CD14-positive monocyte (primary cell): ENCODE data around the gene CYP39A1. TPM values are rescaled to one million over a fixed set of nuclear protein-coding genes. Genes with fewer than 3 reads are reported as not detected.

Source experiments
- DNase-seq, 3 donors: peaks; one replicate each; pipeline ENCODE4 v3.0.0-alpha.2; 2011 to 2022
- H2AFZ ChIP-seq: 2 replicates; pipeline ENCODE4 v1.6.0; 2012; ENCODE audit warnings: mild to moderate bottlenecking, low read depth, low read length, inconsistent platforms; ENCODE audit not compliant: insufficient read depth, poor library complexity, severe bottlenecking
- H3K27ac ChIP-seq, 2 donors: 1 replicate in 1 of 2; 2 replicates in 1 of 2; pipeline ENCODE4 v1.5.1; 2012 to 2013; ENCODE audit warnings: low read length in 2 of 2, control low read depth in 1 of 2, inconsistent platforms in 1 of 2, low read depth in 1 of 2, mild to moderate bottlenecking in 1 of 2
- H3K27me3 ChIP-seq, 2 donors: one replicate each; pipeline versions ENCODE4 v1.6.0 to v1.6.1; 2011 to 2013; ENCODE audit warnings: low read length in 2 of 2; ENCODE audit not compliant: control insufficient read depth in 2 of 2, insufficient read depth in 2 of 2
- H3K36me3 ChIP-seq, 2 donors: replicated peaks in 1 of 2; 1 replicate in 1 of 2; 2 replicates in 1 of 2; pipeline versions ENCODE4 v1.5.1 to v1.6.1; 2012 to 2013; ENCODE audit warnings: low read length in 2 of 2, control low read depth in 1 of 2, inconsistent platforms in 1 of 2, mild to moderate bottlenecking in 1 of 2; ENCODE audit not compliant: insufficient read depth in 2 of 2, control insufficient read depth in 1 of 2
- H3K4me1 ChIP-seq, 2 donors: 1 replicate in 1 of 2; 2 replicates in 1 of 2; pipeline versions ENCODE4 v1.5.1 to v1.6.1; 2012 to 2013; ENCODE audit warnings: low read length in 2 of 2, control low read depth in 1 of 2, inconsistent platforms in 1 of 2, mild to moderate bottlenecking in 1 of 2, moderate library complexity in 1 of 2; ENCODE audit not compliant: insufficient read depth in 2 of 2, control insufficient read depth in 1 of 2
- H3K4me2 ChIP-seq: replicated peaks from 2 replicates; pipeline ENCODE3; 2012; ENCODE audit warnings: low read length, moderate library complexity, mild to moderate bottlenecking; ENCODE audit not compliant: poor library complexity, severe bottlenecking; ENCODE audit errors: extremely low read depth
- H3K4me3 ChIP-seq, 3 experiments: fragments of 200-600 bp in 1 of 3; sonication (generic) in 1 of 3; replicated peaks in 1 of 3; 1 replicate in 2 of 3; 2 replicates in 1 of 3; pipeline ENCODE4 v1.5.1; 2011 to 2013; ENCODE audit warnings: low read length in 3 of 3, mild to moderate bottlenecking in 3 of 3, control low read depth in 2 of 3, low read depth in 2 of 3, inconsistent platforms in 1 of 3, moderate library complexity in 1 of 3
- H3K79me2 ChIP-seq: 2 replicates; pipeline ENCODE4 v1.6.0; 2012; ENCODE audit warnings: mild to moderate bottlenecking, control low read depth, inconsistent platforms, low read length, moderate library complexity; ENCODE audit not compliant: insufficient read depth
- H3K9ac ChIP-seq: 2 replicates; pipeline ENCODE4 v1.6.0; 2017; ENCODE audit warnings: low read length, mild to moderate bottlenecking; ENCODE audit not compliant: insufficient read depth, poor library complexity, severe bottlenecking
- H3K9me3 ChIP-seq, 2 donors: replicated peaks in 1 of 2; 1 replicate in 1 of 2; 2 replicates in 1 of 2; pipeline versions ENCODE4 v1.5.1 to v1.6.1; 2012 to 2013; ENCODE audit warnings: low read length in 2 of 2, control low read depth in 1 of 2; ENCODE audit not compliant: control insufficient read depth in 1 of 2, insufficient read depth in 1 of 2
- H4K20me1 ChIP-seq: 2 replicates; pipeline ENCODE4 v1.6.0; 2012; ENCODE audit warnings: mild to moderate bottlenecking, low read length, control low read depth, moderate library complexity; ENCODE audit not compliant: insufficient read depth
- H3K27ac Mint-ChIP-seq, 7 donors: one replicate each; pipeline ENCODE4 v1.8.0; 2020; ENCODE audit warnings: mild to moderate bottlenecking in 7 of 7, mixed read lengths in 7 of 7, moderate library complexity in 6 of 7, inconsistent platforms in 2 of 7
- H3K27me3 Mint-ChIP-seq, 3 donors: one replicate each; pipeline ENCODE4 v1.8.0; 2021 to 2022; ENCODE audit warnings: low read depth in 3 of 3, mild to moderate bottlenecking in 3 of 3, mixed read lengths in 3 of 3, moderate library complexity in 3 of 3, inconsistent platforms in 1 of 3
- H3K36me3 Mint-ChIP-seq, 2 donors: one replicate each; pipeline ENCODE4 v1.8.0; 2020; ENCODE audit warnings: mixed read lengths in 2 of 2, inconsistent platforms in 1 of 2, mild to moderate bottlenecking in 1 of 2
- H3K4me1 Mint-ChIP-seq: one replicate; pipeline ENCODE4 v1.8.0; 2020; ENCODE audit warnings: mild to moderate bottlenecking, mixed read lengths
- H3K4me3 Mint-ChIP-seq, 2 donors: one replicate each; pipeline ENCODE4 v1.8.0; 2020; ENCODE audit warnings: mild to moderate bottlenecking in 2 of 2, mixed read lengths in 2 of 2, moderate library complexity in 1 of 2
- H3K9me3 Mint-ChIP-seq, 7 donors: one replicate each; pipeline ENCODE4 v1.8.0; 2020 to 2022; ENCODE audit warnings: mixed read lengths in 7 of 7, mild to moderate bottlenecking in 6 of 7, moderate library complexity in 6 of 7, inconsistent platforms in 2 of 7
- WGBS: methylation state at CpG from one replicate; pipeline ENCODE4 v1.1.5; 2013; ENCODE audit warnings: missing lambda C conversion rate; ENCODE audit not compliant: insufficient coverage; 5-methylcytosine and 5-hydroxymethylcytosine counted together
- intact Hi-C, 2 donors: fragments of 100-400 bp; cut with micrococcal nuclease; formaldehyde crosslinking; loops; one replicate each; pipeline versions ENCODE4 v1.15.0 to v1.15.1; 2023
- polyA plus RNA-seq, 3 donors: library from polyadenylated mRNA; depleted of rRNA in 1 of 3; unstranded in 2 of 3; stranded (reverse) in 1 of 3; fragments of 300-500 nt in 2 of 3; fragments of >200 nt in 1 of 3; fragmentation: Illumina TruSeq in 2 of 3; gene quantifications; 1 replicate in 2 of 3; 2 replicates in 1 of 3; pipeline ENCODE4 v1.2.3, GENCODE V29; 2012 to 2021
- TF ChIP-seq, protein P1 (sequence below): fragments of 200-600 bp; IDR thresholded peaks from one replicate; pipeline ENCODE4 v1.8.0; 2022; ENCODE audit warnings: antibody characterized with exemption, mild to moderate bottlenecking

Gene CYP39A1
- polyA plus RNA-seq, 3 donors = not detected

DNA sequence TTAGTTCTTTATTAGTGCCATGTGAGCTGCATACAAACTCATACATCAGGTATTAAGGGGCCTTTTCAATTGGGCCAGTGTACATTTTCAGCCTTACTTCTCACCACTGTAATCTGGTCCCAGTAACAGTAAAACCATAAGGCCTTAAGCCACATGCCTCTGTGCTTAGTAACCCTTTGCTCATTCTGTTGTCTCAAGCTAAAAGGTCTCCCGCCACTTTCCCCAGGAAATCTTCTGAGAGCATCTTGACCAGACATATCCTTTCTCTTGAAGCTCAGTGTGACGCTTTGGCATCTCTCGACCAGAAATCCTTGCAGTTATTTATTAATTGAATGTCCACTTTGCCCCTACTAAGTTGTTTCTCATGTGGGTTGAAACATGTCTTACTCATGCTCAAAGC is 68.0 kb downstream of the CYP39A1 start:
- H3K27me3 ChIP-seq = no peaks in the 10 kb centered on the region
- H3K36me3 Mint-ChIP-seq = no peaks in the 10 kb centered on the region
- TF ChIP-seq, protein P1, sequence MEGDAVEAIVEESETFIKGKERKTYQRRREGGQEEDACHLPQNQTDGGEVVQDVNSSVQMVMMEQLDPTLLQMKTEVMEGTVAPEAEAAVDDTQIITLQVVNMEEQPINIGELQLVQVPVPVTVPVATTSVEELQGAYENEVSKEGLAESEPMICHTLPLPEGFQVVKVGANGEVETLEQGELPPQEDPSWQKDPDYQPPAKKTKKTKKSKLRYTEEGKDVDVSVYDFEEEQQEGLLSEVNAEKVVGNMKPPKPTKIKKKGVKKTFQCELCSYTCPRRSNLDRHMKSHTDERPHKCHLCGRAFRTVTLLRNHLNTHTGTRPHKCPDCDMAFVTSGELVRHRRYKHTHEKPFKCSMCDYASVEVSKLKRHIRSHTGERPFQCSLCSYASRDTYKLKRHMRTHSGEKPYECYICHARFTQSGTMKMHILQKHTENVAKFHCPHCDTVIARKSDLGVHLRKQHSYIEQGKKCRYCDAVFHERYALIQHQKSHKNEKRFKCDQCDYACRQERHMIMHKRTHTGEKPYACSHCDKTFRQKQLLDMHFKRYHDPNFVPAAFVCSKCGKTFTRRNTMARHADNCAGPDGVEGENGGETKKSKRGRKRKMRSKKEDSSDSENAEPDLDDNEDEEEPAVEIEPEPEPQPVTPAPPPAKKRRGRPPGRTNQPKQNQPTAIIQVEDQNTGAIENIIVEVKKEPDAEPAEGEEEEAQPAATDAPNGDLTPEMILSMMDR = no peak

DNA sequence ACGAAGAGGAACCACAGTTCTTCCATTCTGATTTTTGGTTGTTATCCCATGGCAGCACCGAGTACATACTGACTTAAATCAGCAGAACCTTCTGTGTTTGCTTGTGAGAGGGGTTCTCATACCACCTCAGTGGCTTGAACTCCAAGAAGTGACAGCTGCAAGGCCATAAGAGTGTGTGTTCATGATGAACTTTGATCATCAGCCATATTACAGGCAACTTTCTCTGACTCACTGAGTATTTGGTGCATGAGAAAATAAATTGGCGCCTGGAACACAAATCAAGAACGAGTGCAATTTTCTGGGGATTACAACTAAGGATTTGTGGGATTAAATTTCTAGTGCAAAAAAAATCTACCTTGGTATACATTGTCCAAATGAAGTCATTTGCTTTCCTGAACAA is 68.9 kb downstream of the CYP39A1 start:
- H3K36me3 Mint-ChIP-seq = no peaks in the 10 kb centered on the region
- 90% methylated on average over 2 of the region's 4 CpGs for WGBS
- Histone ChIP-seq H3K27me3 (no peaks in the 10 kb centered on the region), H3K27ac (no peak overlapping the region), H3K4me3 (no peak overlapping the region), H3K9ac (no peak overlapping the region), H3K4me1 (no peaks in the 10 kb centered on the region), H3K79me2 (no peaks in the 10 kb centered on the region), H3K36me3 (no peaks in the 10 kb centered on the region), H4K20me1 (no peaks in the 10 kb centered on the region), H2AFZ (no peak overlapping the region), H3K9me3 (no peaks in the 10 kb centered on the region), H3K4me2 (no peak overlapping the region)
- H3K27ac Mint-ChIP-seq = no peak overlapping the region
- no peaks in the 10 kb centered on the region for H3K4me1 Mint-ChIP-seq
- TF ChIP-seq, protein P1 = no peak
- intact Hi-C loops = no loop called here
- peaks cover 0 to 4% (median 0%) of the 10 kb centered on the region in 7 donors for H3K9me3 Mint-ChIP-seq
- H3K27me3 Mint-ChIP-seq = peaks cover 0 to 1% (median 0%) of the 10 kb centered on the region in 3 donors
- no peak for DNase-seq
- H3K4me3 Mint-ChIP-seq = no peak overlapping the region

More for the DNA sequence above, 68.0 kb downstream of the CYP39A1 start:
- no peaks in the 10 kb centered on the region for H3K9me3 ChIP-seq
- no peaks in the 10 kb centered on the region for H3K36me3 ChIP-seq
- H3K9me3 Mint-ChIP-seq = peaks cover 0 to 3% (median 0%) of the 10 kb centered on the region in 7 donors
- intact Hi-C loops = no loop called here
- no peak overlapping the region for H3K27ac ChIP-seq
- no peaks in the 10 kb centered on the region for H3K79me2 ChIP-seq
- peaks cover 0 to 4% (median 1%) of the 10 kb centered on the region in 3 donors for H3K27me3 Mint-ChIP-seq
- H3K4me3 Mint-ChIP-seq = no peak overlapping the region
- H3K4me1 ChIP-seq = no peaks in the 10 kb centered on the region
- H3K4me2 ChIP-seq = no peak overlapping the region
- H3K4me3 ChIP-seq = no peak overlapping the region
- H3K4me1 Mint-ChIP-seq = no peaks in the 10 kb centered on the region
- H3K27ac Mint-ChIP-seq = no peak overlapping the region
- H2AFZ ChIP-seq = no peak overlapping the region
- H3K9ac ChIP-seq = no peak overlapping the region
- WGBS = 100% methylated on average over 1 of the region's 3 CpGs
- no peaks in the 10 kb centered on the region for H4K20me1 ChIP-seq
- no peak for DNase-seq
